Measurements from ENCODE around the gene CTNNBIP1. TPM values are rescaled to one million over a fixed set of nuclear protein-coding genes. Genes with fewer than 3 reads are reported as not detected.

Gene CTNNBIP1
- total and polyA plus RNA-seq, 4 donors: 6.7 to 10.6 (median 9.6) TPM

- TF ChIP-seq FOXA2 (IDR thresholded peaks at IDR 0.05) (no peak), TAF1 (conservative IDR thresholded peaks at IDR 0.05) (no peak), RXRA (IDR thresholded peaks at IDR 0.05) (no peak), ATF3 (IDR thresholded peaks at IDR 0.05) (no peak), YY1 (IDR thresholded peaks at IDR 0.05) (peak; percentile 66)
- Histone ChIP-seq H3K4me3 (ENCODE audit: low read depth in 1 of 3, low read length in 3 of 3) (peak within 1 kb of the TSS; percentile 65 to 96 (median 74)), H3K27ac (ENCODE audit: low read depth in 1 of 2, low read length in 2 of 2) (peak within 1 kb of the TSS; percentile 31 to 54), H3K27me3 (ENCODE audit: control insufficient read depth in 4 of 4, insufficient read depth in 4 of 4, low read length in 3 of 4) (no peaks in the 10 kb centered on the region), H3K9me3 (ENCODE audit: control insufficient read depth in 4 of 4, low read length in 3 of 4) (no peaks in the 10 kb centered on the region), H3K4me1 (ENCODE audit: control insufficient read depth in 4 of 4, insufficient read depth in 4 of 4, low read length in 3 of 4) (peaks cover 10 to 23% (median 21%) of the 10 kb centered on the region in 4 donors), H3K9ac (ENCODE audit: low read depth in 1 of 2, low read length in 2 of 2) (peak within 1 kb of the TSS in 1 of 2 donors; percentile 28), H3K36me3 (ENCODE audit: control insufficient read depth in 4 of 4, insufficient read depth in 3 of 4, low read depth in 1 of 4, low read length in 3 of 4) (no peaks in the 10 kb centered on the region)
- DNase-seq (ENCODE audit: low spot score): peak; percentile 80
- 2% methylated on average over 93 of the region's 93 CpGs for WGBS
Observed at GRCh38 chr1:9823943-9824701, 85.9 kb downstream of the CTNNBIP1 start, which contains the start of gene CLSTN1. Gene CLSTN1 (minus strand): TSS chr1:9823965. CDS start chr1:9823733, 232 bp downstream.

DNA sequence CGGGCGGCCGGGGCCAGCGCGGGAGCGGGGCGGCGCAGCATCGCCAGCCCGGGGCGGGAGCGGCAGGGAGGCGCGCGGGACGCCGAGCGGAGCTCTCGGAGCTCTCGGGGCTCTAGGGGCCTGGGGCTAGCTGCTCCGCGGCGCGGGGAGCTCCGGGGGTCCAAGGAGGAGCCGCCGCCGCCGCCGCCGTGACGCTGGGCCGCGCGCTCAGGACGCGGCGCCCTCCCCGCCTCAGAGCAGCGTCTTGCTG is 86.5 kb downstream of the CTNNBIP1 start:
- no peak overlapping the region for H3K9ac ChIP-seq (ENCODE audit: low read depth in 1 of 2, low read length in 2 of 2)

More for the DNA sequence above, 86.5 kb downstream of the CTNNBIP1 start:
- Histone ChIP-seq H3K27me3 (ENCODE audit: control insufficient read depth in 4 of 4, insufficient read depth in 4 of 4, low read length in 3 of 4) (no peaks in the 10 kb centered on the region), H3K4me1 (ENCODE audit: control insufficient read depth in 4 of 4, insufficient read depth in 4 of 4, low read length in 3 of 4) (peaks cover 10 to 23% (median 21%) of the 10 kb centered on the region in 4 donors), H3K36me3 (ENCODE audit: control insufficient read depth in 4 of 4, insufficient read depth in 3 of 4, low read depth in 1 of 4, low read length in 3 of 4) (no peaks in the 10 kb centered on the region), H3K4me3 (ENCODE audit: low read depth in 1 of 3, low read length in 3 of 3) (peak overlapping the region in 2 of 3 donors; percentile 74 to 96), H3K27ac (ENCODE audit: low read depth in 1 of 2, low read length in 2 of 2) (no peak overlapping the region), H3K9me3 (ENCODE audit: control insufficient read depth in 4 of 4, low read length in 3 of 4) (no peaks in the 10 kb centered on the region)
- under 1% methylated on average over 40 of the region's 40 CpGs for WGBS
- TF ChIP-seq RAD21 (IDR thresholded peaks at IDR 0.05) (no peak), SP1 (IDR thresholded peaks at IDR 0.05) (no peak), GABPA (IDR thresholded peaks at IDR 0.05 in 1 of 2, conservative IDR thresholded peaks at IDR 0.05 in 1 of 2) (no peak), JUND (IDR thresholded peaks at IDR 0.05) (no peak), HNF4A (conservative IDR thresholded peaks at IDR 0.05) (no peak), MAX (IDR thresholded peaks at IDR 0.05) (no peak), NR2F2 (IDR thresholded peaks at IDR 0.05) (no peak), RXRA (IDR thresholded peaks at IDR 0.05) (no peak), REST (IDR thresholded peaks at IDR 0.05) (no peak), EGR1 (IDR thresholded peaks at IDR 0.05; ENCODE audit: low read depth in 2 of 2) (no peak), FOXA2 (IDR thresholded peaks at IDR 0.05) (no peak), HNF4G (IDR thresholded peaks at IDR 0.05) (no peak), YY1 (IDR thresholded peaks at IDR 0.05) (no peak), ATF3 (IDR thresholded peaks at IDR 0.05) (no peak), TAF1 (conservative IDR thresholded peaks at IDR 0.05) (no peak), FOXA1 (IDR thresholded peaks at IDR 0.05) (no peak)
- TF ChIP-seq, protein P1, sequence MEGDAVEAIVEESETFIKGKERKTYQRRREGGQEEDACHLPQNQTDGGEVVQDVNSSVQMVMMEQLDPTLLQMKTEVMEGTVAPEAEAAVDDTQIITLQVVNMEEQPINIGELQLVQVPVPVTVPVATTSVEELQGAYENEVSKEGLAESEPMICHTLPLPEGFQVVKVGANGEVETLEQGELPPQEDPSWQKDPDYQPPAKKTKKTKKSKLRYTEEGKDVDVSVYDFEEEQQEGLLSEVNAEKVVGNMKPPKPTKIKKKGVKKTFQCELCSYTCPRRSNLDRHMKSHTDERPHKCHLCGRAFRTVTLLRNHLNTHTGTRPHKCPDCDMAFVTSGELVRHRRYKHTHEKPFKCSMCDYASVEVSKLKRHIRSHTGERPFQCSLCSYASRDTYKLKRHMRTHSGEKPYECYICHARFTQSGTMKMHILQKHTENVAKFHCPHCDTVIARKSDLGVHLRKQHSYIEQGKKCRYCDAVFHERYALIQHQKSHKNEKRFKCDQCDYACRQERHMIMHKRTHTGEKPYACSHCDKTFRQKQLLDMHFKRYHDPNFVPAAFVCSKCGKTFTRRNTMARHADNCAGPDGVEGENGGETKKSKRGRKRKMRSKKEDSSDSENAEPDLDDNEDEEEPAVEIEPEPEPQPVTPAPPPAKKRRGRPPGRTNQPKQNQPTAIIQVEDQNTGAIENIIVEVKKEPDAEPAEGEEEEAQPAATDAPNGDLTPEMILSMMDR (IDR thresholded peaks at IDR 0.05; ENCODE audit: low read depth, low read length, missing input control): no peak
- TF ChIP-seq, protein P2, sequence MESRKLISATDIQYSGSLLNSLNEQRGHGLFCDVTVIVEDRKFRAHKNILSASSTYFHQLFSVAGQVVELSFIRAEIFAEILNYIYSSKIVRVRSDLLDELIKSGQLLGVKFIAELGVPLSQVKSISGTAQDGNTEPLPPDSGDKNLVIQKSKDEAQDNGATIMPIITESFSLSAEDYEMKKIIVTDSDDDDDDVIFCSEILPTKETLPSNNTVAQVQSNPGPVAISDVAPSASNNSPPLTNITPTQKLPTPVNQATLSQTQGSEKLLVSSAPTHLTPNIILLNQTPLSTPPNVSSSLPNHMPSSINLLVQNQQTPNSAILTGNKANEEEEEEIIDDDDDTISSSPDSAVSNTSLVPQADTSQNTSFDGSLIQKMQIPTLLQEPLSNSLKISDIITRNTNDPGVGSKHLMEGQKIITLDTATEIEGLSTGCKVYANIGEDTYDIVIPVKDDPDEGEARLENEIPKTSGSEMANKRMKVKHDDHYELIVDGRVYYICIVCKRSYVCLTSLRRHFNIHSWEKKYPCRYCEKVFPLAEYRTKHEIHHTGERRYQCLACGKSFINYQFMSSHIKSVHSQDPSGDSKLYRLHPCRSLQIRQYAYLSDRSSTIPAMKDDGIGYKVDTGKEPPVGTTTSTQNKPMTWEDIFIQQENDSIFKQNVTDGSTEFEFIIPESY (IDR thresholded peaks at IDR 0.05): no peak
- no peak for DNase-seq (ENCODE audit: low spot score)

All from liver (tissue), 9 donors.